ENCODE data around the gene MSRB3.

MSRB3 gene

DNA sequence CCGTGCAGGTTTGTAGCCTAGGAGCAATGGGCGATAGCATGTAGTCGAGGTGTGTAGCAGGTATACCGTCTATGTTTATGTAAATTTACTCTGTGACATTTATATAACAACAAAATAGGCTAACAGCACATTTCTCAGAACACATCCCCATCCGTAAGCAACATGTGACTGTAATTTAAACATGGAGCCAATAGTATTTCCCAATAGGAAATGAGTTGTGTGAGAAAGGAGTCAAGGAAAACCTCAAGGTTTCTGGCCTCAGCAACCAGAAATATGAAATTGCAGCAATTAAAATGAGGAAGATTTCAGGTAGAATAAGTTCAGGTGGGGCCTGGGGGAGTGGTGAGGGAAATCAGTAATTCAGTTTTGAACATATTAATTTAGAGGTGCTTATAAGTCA, 136.0 kb downstream of the MSRB3 start:
- no peak overlapping the region for H3K4me3 ChIP-seq (ENCODE audit: low read depth, low read length)
- TF ChIP-seq, protein P1, sequence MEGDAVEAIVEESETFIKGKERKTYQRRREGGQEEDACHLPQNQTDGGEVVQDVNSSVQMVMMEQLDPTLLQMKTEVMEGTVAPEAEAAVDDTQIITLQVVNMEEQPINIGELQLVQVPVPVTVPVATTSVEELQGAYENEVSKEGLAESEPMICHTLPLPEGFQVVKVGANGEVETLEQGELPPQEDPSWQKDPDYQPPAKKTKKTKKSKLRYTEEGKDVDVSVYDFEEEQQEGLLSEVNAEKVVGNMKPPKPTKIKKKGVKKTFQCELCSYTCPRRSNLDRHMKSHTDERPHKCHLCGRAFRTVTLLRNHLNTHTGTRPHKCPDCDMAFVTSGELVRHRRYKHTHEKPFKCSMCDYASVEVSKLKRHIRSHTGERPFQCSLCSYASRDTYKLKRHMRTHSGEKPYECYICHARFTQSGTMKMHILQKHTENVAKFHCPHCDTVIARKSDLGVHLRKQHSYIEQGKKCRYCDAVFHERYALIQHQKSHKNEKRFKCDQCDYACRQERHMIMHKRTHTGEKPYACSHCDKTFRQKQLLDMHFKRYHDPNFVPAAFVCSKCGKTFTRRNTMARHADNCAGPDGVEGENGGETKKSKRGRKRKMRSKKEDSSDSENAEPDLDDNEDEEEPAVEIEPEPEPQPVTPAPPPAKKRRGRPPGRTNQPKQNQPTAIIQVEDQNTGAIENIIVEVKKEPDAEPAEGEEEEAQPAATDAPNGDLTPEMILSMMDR (IDR thresholded peaks at IDR 0.05; ENCODE audit: low read depth, low read length) = no peak

DNA sequence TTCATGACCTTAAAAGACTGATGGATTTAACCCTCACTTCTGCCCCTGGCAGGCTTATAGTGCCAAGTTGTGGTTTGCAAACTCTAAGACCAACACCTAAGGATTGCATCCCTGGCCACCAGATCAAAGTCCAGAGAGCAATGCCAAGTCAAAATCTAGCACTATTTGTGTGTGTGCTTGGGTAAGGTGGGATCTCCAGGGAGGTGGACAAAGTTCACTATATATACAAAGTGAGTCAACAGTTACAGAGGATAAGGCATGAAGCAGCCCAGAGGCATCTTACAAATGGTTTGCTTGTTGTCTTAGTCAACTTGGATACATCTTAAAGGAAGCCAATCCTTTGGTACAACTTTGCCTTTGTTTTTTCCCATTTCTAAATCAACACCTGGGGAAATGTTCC, 137.3 kb downstream of the MSRB3 start:
- no peak overlapping the region for H3K4me3 ChIP-seq (ENCODE audit: low read depth, low read length)
- TF ChIP-seq, protein P1 (IDR thresholded peaks at IDR 0.05; ENCODE audit: low read depth, low read length) = no peak

DNA sequence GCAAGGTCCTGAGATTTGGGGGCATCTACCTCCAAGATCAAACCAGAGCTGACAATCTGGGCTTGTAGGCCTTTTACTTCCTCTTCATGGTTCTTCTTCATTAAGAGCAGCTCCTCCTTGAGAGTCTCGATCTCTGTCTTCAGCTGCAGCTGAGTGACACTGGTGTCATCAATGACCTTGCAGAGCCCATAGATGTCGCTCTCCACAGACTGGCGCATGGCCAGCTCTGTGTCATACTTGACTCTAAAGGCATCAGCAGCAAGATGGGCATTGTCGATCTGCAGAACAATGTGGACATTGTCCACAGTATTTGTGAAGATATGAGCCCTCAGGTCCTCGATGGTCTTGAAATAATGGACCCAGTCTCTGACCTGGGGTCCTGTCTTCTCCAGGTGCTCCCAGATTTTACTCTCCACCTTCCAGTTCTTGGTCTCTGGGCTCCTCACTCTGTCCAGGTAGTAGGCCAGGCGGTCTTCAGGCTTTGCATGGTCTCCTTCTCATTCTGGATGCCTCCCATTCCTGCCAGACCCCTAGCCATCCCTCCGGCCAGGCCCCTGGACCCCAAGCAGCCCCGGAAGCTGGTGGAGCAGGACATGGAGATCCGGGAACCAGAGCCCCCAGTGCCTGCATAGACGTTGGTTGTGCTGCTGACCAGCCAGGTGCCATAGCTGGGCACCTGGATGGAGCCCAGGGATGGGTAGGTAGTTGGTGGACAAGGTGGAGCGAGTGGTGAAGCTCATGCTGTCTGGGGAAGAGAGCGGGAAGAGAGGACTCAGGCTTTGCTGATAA, 141.0 kb downstream of the MSRB3 start:
- TF ChIP-seq, protein P1 (IDR thresholded peaks at IDR 0.05; ENCODE audit: low read depth, low read length) = no peak
- H3K4me3 ChIP-seq (ENCODE audit: low read depth, low read length) = no peak overlapping the region

DNA sequence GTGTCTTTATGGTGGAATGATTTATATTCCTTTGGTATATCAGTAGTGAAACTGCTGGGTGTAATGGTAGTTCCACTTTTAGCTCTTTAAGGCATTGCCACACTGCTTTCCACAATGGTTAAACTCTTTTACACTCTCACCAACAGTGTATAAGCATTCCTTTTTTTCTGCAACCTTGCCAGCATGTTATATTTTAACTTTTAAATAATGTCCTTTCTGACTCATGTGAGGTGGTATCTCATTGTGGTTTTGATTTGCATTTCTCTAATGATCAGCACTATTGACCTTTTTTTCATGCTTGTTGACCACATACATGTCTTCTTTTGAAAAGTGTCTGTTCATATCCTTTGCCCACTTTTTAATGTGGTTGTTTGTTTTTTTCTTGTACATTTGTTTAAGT, 142.5 kb downstream of the MSRB3 start:
- TF ChIP-seq, protein P1 (IDR thresholded peaks at IDR 0.05; ENCODE audit: low read depth, low read length) = no peak
- H3K4me3 ChIP-seq (ENCODE audit: low read depth, low read length) = no peak overlapping the region

DNA sequence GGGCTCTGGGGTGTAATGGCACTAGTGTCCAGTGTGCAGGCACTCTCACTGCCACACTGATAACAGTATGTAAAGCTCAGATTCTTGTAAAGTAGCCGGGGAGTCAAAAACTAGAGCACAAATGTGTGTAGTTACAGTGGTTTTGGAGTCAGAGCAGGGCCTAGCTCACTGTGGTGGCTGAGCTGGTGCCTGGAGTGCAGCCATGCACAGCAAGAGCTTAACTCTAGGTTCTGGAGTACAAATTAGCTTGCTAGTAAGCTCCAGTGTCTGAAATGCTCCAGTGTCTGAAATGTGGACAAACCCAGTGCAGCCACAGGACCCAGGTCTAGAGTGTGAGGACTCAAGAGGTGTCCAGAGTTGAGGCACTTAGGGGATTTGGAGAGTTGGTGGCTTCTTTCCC, 149.2 kb downstream of the MSRB3 start:
- H3K4me3 ChIP-seq (ENCODE audit: low read depth, low read length) = no peak overlapping the region
- TF ChIP-seq, protein P1 (IDR thresholded peaks at IDR 0.05; ENCODE audit: low read depth, low read length) = no peak

DNA sequence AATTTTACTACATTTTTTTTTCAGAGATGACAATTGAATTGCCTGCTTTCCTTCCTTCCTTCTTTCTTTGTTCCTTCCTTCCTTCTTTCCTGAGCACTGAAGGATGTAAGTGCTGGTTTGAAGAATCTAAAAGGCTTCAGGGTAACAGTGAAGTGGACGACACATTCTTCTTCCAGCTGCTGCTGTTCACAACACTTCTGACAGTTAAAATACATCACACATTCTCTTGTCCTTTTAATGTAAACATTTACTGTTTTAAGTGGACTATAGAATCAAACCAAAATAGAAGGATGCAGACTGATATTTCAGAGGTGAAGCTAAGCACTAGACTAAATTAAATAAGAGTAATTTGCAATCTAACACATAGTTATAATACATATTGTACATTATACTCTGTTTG, 151.5 kb downstream of the MSRB3 start:
- no peak overlapping the region for H3K4me3 ChIP-seq (ENCODE audit: low read depth, low read length)
- TF ChIP-seq, protein P1 (IDR thresholded peaks at IDR 0.05; ENCODE audit: low read depth, low read length) = no peak

DNA sequence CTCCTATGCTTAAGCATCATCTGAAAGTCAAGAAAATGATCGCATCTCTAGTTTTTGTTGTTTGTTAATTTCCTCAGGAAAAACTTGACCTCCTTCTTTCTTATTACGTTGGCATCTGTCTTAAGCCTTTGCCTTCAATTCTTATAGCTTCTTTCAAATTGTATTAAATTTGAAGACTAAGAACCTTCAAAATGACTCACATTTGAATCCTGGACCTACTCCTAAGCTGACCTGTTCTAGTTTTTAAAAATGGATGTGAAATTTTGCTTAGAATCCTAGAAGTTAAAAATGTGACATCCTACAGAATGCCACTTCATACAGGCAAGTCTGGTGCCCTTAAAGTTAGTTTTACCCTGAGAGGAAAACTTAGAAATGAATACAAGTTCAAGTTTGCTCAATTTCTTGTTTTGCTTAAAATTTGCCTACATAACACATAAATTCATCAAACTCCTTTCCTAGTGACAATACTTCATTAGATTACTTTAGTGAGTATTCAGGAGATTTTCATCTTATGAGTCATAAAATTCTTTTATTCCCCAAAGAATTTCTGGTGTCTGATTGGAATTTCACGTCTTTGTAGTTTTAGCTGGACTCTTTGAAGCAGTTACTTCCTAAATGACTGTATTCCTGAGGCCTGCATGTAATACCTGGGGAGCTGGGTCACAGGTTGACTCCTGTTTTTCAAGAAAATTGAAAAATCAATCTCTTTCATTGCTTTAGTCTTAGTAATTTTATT, 152.3 kb downstream of the MSRB3 start:
- TF ChIP-seq, protein P1 (IDR thresholded peaks at IDR 0.05; ENCODE audit: low read depth, low read length) = no peak

More for the DNA sequence above, 152.3 kb downstream of the MSRB3 start:
- no peak overlapping the region for H3K4me3 ChIP-seq (ENCODE audit: low read depth, low read length)

Data from WI38 (cell line).